Measurements from ENCODE around the gene WDR33. TPM values are rescaled to one million over a fixed set of nuclear protein-coding genes. Genes with fewer than 3 reads are reported as not detected.

The WDR33 gene
- total and polyA plus RNA-seq, 2 of the 4 experiments (the other 2 are of a cell fraction): 19.6 to 41.2 TPM

DNA sequence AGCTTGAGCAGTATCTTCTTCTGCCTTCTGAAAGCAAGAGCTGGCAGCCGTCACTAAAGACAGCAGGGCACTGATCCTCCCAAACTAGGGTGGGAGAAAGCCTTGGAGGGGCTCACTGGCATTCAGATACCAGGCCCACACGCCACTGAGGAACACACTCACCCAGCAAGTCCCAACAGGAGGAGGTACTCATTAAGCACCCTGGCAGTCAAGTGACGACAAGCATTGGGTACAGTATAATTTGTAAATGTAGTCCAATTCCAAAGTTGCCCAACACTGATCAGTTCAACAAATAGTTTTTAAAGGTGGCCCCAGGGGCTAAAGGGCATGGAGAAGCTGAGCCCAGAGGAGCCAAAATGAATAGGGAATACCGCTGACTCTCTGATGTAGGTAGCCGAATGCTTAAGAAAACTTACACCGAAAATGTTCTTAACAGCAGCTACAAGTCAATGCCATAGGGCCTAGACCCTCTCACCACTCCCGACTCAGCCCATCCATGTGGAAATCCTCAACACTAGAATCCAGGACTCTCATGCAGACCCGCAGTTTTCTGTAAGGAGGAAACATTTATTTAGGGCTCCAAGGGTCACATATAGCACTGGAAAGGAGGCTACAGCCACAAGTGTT lies 145.6 kb downstream of the WDR33 start:
- no peak overlapping the region for H2BK120ac ChIP-seq (ENCODE audit: low read depth, low read length)
- H4K91ac ChIP-seq (ENCODE audit: insufficient read depth, low read depth, low read length): no peak overlapping the region
- POLR2A ChIA-PET (ENCODE audit: unreplicated experiment): no interaction called here
- CTCF ChIA-PET: no interaction called here
- H3K27me3 ChIP-seq (ENCODE audit: control insufficient read depth, insufficient read depth, low read length): no peaks in the 10 kb centered on the region
- no peak overlapping the region for H2BK20ac ChIP-seq (ENCODE audit: low read depth, low read length)
- DNase-seq (no peak), ATAC-seq (ENCODE audit: low read depth) (no peak)
- H2AK5ac ChIP-seq (ENCODE audit: low read depth, low read length): no peak overlapping the region
- no TSS peak for BruUV-seq (replicated peaks)
- H3K4ac ChIP-seq (ENCODE audit: low read depth, low read length): no peak overlapping the region
- H3K4me2 ChIP-seq (ENCODE audit: low read depth, low read length): no peak overlapping the region
- H3K9me1 ChIP-seq (ENCODE audit: insufficient read depth, low read length): peaks cover 18% of the 10 kb centered on the region
- peaks cover 67% of the 10 kb centered on the region for H4K20me1 ChIP-seq (ENCODE audit: insufficient read depth, low read length)
- H3K9ac ChIP-seq (ENCODE audit: low read depth, low read length): no peak overlapping the region
- H3K79me1 ChIP-seq (ENCODE audit: low read depth in 1 of 2, low read length in 2 of 2): peaks cover 19 to 67% of the 10 kb centered on the region in 2 experiments
- no peak overlapping the region for H3K14ac ChIP-seq (replicated peaks; ENCODE audit: low read depth, low read length)
- H3K9me3 ChIP-seq (ENCODE audit: control insufficient read depth, insufficient read depth, low read length): no peaks in the 10 kb centered on the region
- H3K4me1 ChIP-seq (ENCODE audit: control insufficient read depth, insufficient read depth, low read length): peaks cover 14% of the 10 kb centered on the region
- dilution Hi-C loops (cut with HindIII; ENCODE audit: low sequenced_read_pairs, unreplicated experiment): no loop called here
- no CpG with 5 or more reads among the region's 8 CpGs for WGBS, 2 experiments (ENCODE audit: extremely low coverage in 2 of 2, insufficient read length in 1 of 2)
- H3K18ac ChIP-seq (ENCODE audit: low read depth, low read length): no peak overlapping the region
- no peak overlapping the region for H2BK5ac ChIP-seq (ENCODE audit: low read depth, low read length, poor library complexity, severe bottlenecking)
- in situ Hi-C loops (cut with MboI; ENCODE audit: low sequenced_read_pairs): no loop called here
- no peak overlapping the region for H3K4me3 ChIP-seq (ENCODE audit: insufficient read depth, low read depth, low read length)
- H4K5ac ChIP-seq (ENCODE audit: low read depth, low read length): no peak overlapping the region
- H3K27ac ChIP-seq (ENCODE audit: insufficient read depth, low read length): no peak overlapping the region
- intact Hi-C loops (cut with micrococcal nuclease): no loop called here
- H2AFZ ChIP-seq (replicated peaks; ENCODE audit: low read length, poor library complexity): no peak overlapping the region
- no peak overlapping the region; the same call in 1 of the 2 replicates for H3K23ac ChIP-seq (ENCODE audit: low read depth, low read length)
- no peak overlapping the region for H2BK15ac ChIP-seq (ENCODE audit: low read depth, low read length)
- no peak overlapping the region for H4K8ac ChIP-seq (ENCODE audit: low read depth in 2 of 2, low read length in 2 of 2)
- peaks cover 4% of the 10 kb centered on the region; the same call in 1 of the 2 replicates for H3K36me3 ChIP-seq (ENCODE audit: control insufficient read depth, insufficient read depth, low read length)
- no peak overlapping the region for H2AK9ac ChIP-seq (replicated peaks; ENCODE audit: low read depth, low read length, poor library complexity)
- no peak overlapping the region for H3K56ac ChIP-seq (ENCODE audit: extremely low read depth, insufficient read depth, low read length)
- TF ChIP-seq MXI1 (IDR thresholded peaks at IDR 0.05; ENCODE audit: borderline replicate concordance, low read depth, low read length) (no peak), MAFK (IDR thresholded peaks at IDR 0.05; ENCODE audit: low read depth, low read length) (no peak), RAD21 (IDR thresholded peaks at IDR 0.05; ENCODE audit: low read length) (no peak), RFX5 (IDR thresholded peaks at IDR 0.05; ENCODE audit: low read depth, low read length) (no peak), MAZ (IDR thresholded peaks at IDR 0.05; ENCODE audit: borderline replicate concordance, low read depth, low read length) (no peak), BHLHE40 (IDR thresholded peaks at IDR 0.05; ENCODE audit: low read depth, low read length) (no peak), USF2 (IDR thresholded peaks at IDR 0.05; ENCODE audit: low read depth, low read length) (no peak), CEBPB (IDR thresholded peaks at IDR 0.05; ENCODE audit: low read depth, low read length) (no peak), ELK1 (IDR thresholded peaks at IDR 0.05; ENCODE audit: borderline replicate concordance, low read depth, low read length) (no peak), RCOR1 (IDR thresholded peaks at IDR 0.05; ENCODE audit: insufficient replicate concordance, low read length) (no peak), CTCF (conservative IDR thresholded peaks at IDR 0.05; ENCODE audit: low read depth, low read length) (no peak), SMC3 (IDR thresholded peaks at IDR 0.05; ENCODE audit: low read depth, low read length) (no peak), NFE2L2 (IDR thresholded peaks at IDR 0.05; ENCODE audit: low read depth, low read length) (no peak), CHD1 (IDR thresholded peaks at IDR 0.05; ENCODE audit: low read depth, low read length) (no peak), POLR2A (IDR thresholded peaks at IDR 0.05; ENCODE audit: low read depth, low read length) (no peak)
